HG03442 (cell line): ENCODE results near the gene NRAS.
"Not testable (repeated sequence)": the region's sequence is repeated elsewhere in the genome, so short reads cannot be mapped to it uniquely, and the experiment has no call there.

Experiments used
- ATAC-seq: cut with Tn5 transposase; IDR thresholded peaks from one replicate; pipeline ENCODE4 v1.9.1; 2021; ENCODE audit warnings: mild to moderate bottlenecking, moderate library complexity; ENCODE audit not compliant: unreplicated experiment

Gene NRAS

GRCh38 chr1:114716304-114717170, at the start of gene NRAS:
NRAS (minus strand) TSS chr1:114716771; CDS start chr1:114716160, 611 bp downstream.
- peak; percentile 89 for ATAC-seq

- ATAC-seq: no peak
Measured at GRCh38 chr1:114764689-114765088, 48.1 kb upstream of the NRAS start.

GRCh38 chr1:114758256-114758832, 41.8 kb upstream of the NRAS start:
- no peak for ATAC-seq

- ATAC-seq: peak; percentile 75
Measured at GRCh38 chr1:114757455-114758255, 41.1 kb upstream of the NRAS start, which contains the start of gene CSDE1. CSDE1 (minus strand) TSS chr1:114757984; CDS start chr1:114739890, 18,094 bp downstream.

DNA sequence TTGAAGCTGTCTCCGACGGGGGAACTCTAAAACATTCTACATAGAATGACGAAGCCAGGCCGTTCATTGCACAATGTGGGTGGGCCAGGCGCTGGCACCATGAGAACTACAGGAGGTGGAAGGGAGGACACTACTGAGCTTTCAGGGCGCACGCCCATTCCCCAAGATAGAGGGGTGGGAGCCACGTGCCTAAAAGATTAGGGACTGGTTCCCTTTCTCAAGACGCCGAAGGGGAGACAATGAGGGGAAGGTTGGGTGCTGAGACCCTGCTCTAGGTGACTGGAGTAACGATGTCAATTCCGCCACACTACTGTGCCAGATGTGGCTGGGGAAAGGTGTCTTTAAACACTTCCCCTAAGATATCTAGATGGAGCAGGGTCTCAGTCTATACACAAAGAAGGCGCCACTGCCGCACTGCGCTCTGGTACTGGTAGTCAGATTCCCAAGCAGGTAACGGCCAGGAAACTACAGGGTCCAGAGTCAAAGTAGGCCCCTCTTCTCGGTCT, 40.4 kb upstream of the NRAS start:
- no peak for ATAC-seq

DNA sequence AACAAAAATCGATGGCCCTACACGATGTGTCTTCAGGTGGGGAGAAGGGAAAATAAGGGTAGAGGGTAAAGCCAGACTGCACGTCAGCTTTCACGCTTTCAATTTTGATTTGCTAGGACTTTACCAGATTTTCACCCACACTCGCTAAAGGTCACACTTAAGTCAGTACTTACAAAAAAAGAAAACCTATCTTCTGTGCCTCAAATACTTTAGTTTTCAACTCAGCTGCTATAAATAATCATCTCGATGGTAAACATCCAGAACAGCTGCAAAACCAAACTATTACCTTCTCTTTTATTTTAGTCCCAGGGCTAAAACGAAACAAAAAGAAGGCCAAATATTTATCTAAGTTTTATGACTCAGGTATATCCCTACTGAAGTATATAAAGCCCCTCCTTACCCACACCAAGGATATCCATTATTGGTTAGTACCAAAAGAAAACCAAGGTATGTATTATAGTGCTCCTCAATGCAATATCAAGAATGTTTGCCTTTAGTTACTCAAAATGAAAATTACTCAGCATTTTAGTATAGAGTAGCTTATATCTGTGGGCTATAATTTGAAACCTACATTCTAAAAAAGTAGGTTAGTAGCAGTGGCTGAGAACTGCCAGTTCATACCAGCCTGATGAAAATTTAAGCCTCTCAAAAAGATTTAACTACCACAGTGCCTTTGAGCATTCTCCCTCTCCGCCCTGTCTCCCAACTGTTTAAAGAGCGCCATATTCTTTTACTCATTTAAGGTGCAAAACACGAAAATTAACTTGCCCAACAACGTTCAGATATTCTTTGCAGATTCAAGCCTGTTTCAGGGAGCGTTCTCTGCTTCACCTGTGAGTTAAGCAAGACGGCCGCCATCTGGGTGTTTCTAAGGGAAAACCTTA, 39.7 kb upstream of the NRAS start:
- peak; percentile 33 for ATAC-seq

- ATAC-seq: no peak
Measured at GRCh38 chr1:114755006-114755931, 38.7 kb upstream of the NRAS start.

GRCh38 chr1:114753702-114754101, 37.1 kb upstream of the NRAS start:
- not testable (repeated sequence) for ATAC-seq

DNA sequence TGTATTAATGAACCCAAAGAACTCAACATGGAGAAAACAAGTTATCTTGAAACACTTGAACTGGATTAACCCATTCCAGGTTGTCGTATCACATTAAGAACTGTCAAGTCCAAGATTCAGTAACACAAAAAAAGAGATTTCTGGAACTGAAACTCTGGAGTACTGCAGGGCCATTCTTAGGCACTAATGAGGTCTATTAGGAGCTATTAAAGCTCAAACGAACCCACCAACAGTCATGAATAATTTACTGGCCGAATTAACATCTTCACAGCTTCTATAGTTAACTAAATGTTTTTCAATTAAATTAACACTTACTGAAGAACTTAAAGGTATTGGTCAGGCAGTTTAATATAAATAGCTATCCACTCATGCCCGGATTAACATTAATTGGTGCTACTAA, 36.6 kb upstream of the NRAS start:
- no peak for ATAC-seq

GRCh38 chr1:114750780-114751179, 34.2 kb upstream of the NRAS start:
- no peak for ATAC-seq

GRCh38 chr1:114749835-114750234, 33.3 kb upstream of the NRAS start:
- ATAC-seq: no peak

DNA sequence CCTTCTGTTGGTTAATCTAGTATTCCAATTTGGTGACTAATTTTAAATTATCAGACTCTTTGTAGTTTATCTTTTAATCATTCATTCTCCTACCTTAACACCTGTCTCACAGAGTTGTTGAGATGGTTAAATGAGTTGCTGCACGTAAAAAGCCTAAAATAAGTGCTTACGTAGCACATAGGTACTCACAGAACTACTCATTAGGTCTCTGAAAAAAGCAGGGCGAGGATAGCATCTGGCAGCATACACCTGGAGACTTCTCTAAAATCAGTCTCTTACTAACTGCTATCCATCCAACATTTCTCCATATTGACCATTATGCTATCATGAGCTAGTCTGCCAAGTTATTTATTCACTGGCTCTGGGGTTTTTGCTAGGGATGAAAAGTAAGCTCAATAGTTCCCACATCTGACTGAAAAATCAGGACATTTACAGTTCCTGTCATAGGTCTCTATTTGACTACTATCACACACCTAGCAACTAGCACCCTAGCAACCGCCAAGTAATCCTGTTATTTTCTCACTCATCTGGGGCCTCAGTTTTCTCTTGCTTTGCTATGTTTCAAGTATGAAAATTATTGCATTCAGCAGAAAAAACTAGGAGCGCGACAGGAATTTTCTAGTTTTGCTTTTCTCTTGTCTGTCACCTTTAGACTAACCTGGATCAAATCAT, 30.0 kb upstream of the NRAS start:
- ATAC-seq: no peak

GRCh38 chr1:114745291-114745690, 28.7 kb upstream of the NRAS start:
- no peak for ATAC-seq

GRCh38 chr1:114741963-114742746, 25.6 kb upstream of the NRAS start:
- ATAC-seq: no peak

DNA sequence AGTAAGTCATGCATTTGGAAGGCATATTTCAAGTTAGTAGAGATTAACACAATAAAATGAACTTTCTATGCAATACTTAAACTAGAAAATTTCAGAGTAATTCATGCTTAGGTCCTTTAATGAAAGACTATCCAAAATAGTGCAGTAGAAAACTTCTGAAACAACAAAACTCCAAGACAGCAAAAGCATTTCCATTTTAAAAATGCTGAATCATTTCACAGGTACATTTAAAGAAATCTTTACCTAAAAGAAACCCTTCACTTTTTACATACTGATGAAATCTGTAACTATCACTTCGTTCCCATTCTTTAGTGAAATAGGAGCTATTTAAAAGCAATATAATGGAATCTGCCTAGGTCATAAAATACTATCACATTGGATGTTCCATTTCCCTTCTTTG, 23.8 kb upstream of the NRAS start:
- ATAC-seq: no peak

DNA sequence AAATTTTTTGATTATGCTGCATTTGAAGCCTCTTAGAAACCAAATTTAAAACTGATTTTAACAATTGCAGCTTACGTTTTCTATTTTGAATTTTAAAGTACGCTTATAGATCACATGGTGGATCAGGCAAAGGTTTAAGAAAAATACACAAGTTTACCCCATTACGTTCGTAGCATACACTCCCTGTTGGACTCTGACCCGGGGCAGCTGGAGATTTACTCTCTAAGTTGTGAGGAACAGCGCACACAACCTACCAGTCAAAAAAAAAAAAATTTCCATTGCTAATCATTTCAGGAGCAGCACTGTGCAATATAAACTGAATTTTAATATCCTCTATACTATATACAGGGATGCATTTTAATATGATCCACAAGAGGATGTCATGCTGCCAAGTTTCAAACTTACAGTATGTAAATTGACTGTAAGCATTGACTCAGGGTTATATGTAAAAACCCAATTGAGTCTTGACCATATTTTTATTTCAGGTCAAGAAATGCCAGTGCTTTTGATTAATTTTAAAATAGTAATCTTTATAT, 20.8 kb upstream of the NRAS start:
- no peak for ATAC-seq

GRCh38 chr1:114735479-114735878, 18.9 kb upstream of the NRAS start:
- ATAC-seq: no peak

GRCh38 chr1:114729782-114730181, 13.2 kb upstream of the NRAS start:
- ATAC-seq: no peak
